ENCODE measurements around the gene LRRC71. TPM values are rescaled to one million over a fixed set of nuclear protein-coding genes. Genes with fewer than 3 reads are reported as not detected.

Gene LRRC71
- polyA plus RNA-seq, 3 donors = 0.03 to 1.6 (median 0.16) TPM

- no peak overlapping the region for H3K27ac ChIP-seq (ENCODE audit: low read depth, low read length)
- 37 to 63% (median 55%) methylated on average over 5 to 6 of the region's 6 CpGs for WGBS, 3 donors
These were observed 32.7 kb upstream of the LRRC71 start for GRCh38 chr1:156887734-156888133.

GRCh38 chr1:156889802-156890580, 30.4 kb upstream of the LRRC71 start:
- WGBS, 3 donors = 40 to 52% (median 43%) methylated on average over 8 of the region's 8 CpGs
- no peak overlapping the region for H3K27ac ChIP-seq (ENCODE audit: low read depth, low read length)

- H3K27ac ChIP-seq (ENCODE audit: low read depth, low read length) = no peak overlapping the region
- 3 to 9% (median 7%) methylated on average over 47 to 48 of the region's 48 CpGs for WGBS, 3 donors
These were observed 28.0 kb upstream of the LRRC71 start for GRCh38 chr1:156892190-156893047.

- no peak within 1 kb of the TSS for H3K27ac ChIP-seq (ENCODE audit: low read depth, low read length)
- WGBS, 3 donors = 7 to 14% (median 14%) methylated on average over 53 to 60 of the region's 60 CpGs
These were observed 27.1 kb upstream of the LRRC71 start, which contains the start of gene PEAR1 for GRCh38 chr1:156893048-156893953. Gene PEAR1 (plus strand): TSS chr1:156893718. CDS start chr1:156903927, 10,209 bp downstream.

- WGBS, 3 donors = 23 to 29% (median 27%) methylated on average over 5 of the region's 5 CpGs
- H3K27ac ChIP-seq (ENCODE audit: low read depth, low read length) = no peak overlapping the region
These were observed 26.4 kb upstream of the LRRC71 start for GRCh38 chr1:156894001-156894400.

GRCh38 chr1:156894711-156895454, 25.5 kb upstream of the LRRC71 start:
- WGBS, 3 donors = 37 to 64% (median 47%) methylated on average over 11 to 12 of the region's 12 CpGs
- no peak overlapping the region for H3K27ac ChIP-seq (ENCODE audit: low read depth, low read length)

GRCh38 chr1:156895455-156895812, 25.0 kb upstream of the LRRC71 start:
- no peak overlapping the region for H3K27ac ChIP-seq (ENCODE audit: low read depth, low read length)
- 57 to 78% (median 66%) methylated on average over 4 of the region's 4 CpGs for WGBS, 3 donors

- 76 to 88% (median 85%) methylated on average over 6 of the region's 6 CpGs for WGBS, 3 donors
- no peak overlapping the region for H3K27ac ChIP-seq (ENCODE audit: low read depth, low read length)
These were observed 24.5 kb upstream of the LRRC71 start for GRCh38 chr1:156895927-156896326.

GRCh38 chr1:156896490-156897033, 23.9 kb upstream of the LRRC71 start:
- WGBS, 3 donors = 75% methylated on average over 16 of the region's 16 CpGs

GRCh38 chr1:156897078-156897825, 23.2 kb upstream of the LRRC71 start:
- 68 to 73% (median 73%) methylated on average over 13 to 14 of the region's 14 CpGs for WGBS, 3 donors
- H3K27ac ChIP-seq (ENCODE audit: low read depth, low read length) = no peak overlapping the region

More at GRCh38 chr1:156896490-156897033, 23.9 kb upstream of the LRRC71 start:
- H3K27ac ChIP-seq (ENCODE audit: low read depth, low read length) = no peak overlapping the region

- H3K27ac ChIP-seq (ENCODE audit: low read depth, low read length) = no peak overlapping the region
- 24 to 42% (median 30%) methylated on average over 6 to 13 of the region's 13 CpGs for WGBS, 3 donors
These were observed 22.3 kb upstream of the LRRC71 start for GRCh38 chr1:156898161-156898566.

GRCh38 chr1:156898971-156899664, 21.3 kb upstream of the LRRC71 start:
- WGBS, 3 donors = 64 to 74% (median 71%) methylated on average over 12 of the region's 12 CpGs
- no peak overlapping the region for H3K27ac ChIP-seq (ENCODE audit: low read depth, low read length)

- no peak overlapping the region for H3K27ac ChIP-seq (ENCODE audit: low read depth, low read length)
- WGBS, 3 donors = 52 to 62% (median 57%) methylated on average over 12 of the region's 12 CpGs
These were observed 20.3 kb upstream of the LRRC71 start for GRCh38 chr1:156899956-156900718.

- 45 to 54% (median 54%) methylated on average over 6 of the region's 6 CpGs for WGBS, 3 donors
- no peak overlapping the region for H3K27ac ChIP-seq (ENCODE audit: low read depth, low read length)
These were observed 19.4 kb upstream of the LRRC71 start for GRCh38 chr1:156900896-156901589.

- 74 to 84% (median 77%) methylated on average over 4 of the region's 4 CpGs for WGBS, 3 donors
- no peak overlapping the region for H3K27ac ChIP-seq (ENCODE audit: low read depth, low read length)
These were observed 18.9 kb upstream of the LRRC71 start for GRCh38 chr1:156901590-156901900.

Measured in adipose tissue (tissue), 3 donors.